PFSK-1 (cell line): ENCODE results near the gene FAM53B.

Experiments
- FOXP2 ChIP-seq: optimal IDR thresholded peaks from 2 replicates; pipeline ENCODE3; 2011; ENCODE audit warnings: borderline replicate concordance, control low read depth, inconsistent platforms; ENCODE audit not compliant: insufficient read depth; ENCODE audit errors: extremely low read length, extremely low read depth
- POLR2AphosphoS5 ChIP-seq: IDR thresholded peaks from 2 replicates; pipeline ENCODE4 v1.6.1; 2012; ENCODE audit warnings: low read depth, mild to moderate bottlenecking, control low read depth, low read length, moderate library complexity
- REST ChIP-seq, 2 experiments: IDR thresholded peaks; 2 replicates each; pipeline versions ENCODE4 v1.6.1 to v1.8.0; 2011 to 2012; ENCODE audit warnings: low read depth in 2 of 2, low read length in 2 of 2, control low read depth in 1 of 2, inconsistent platforms in 1 of 2, mild to moderate bottlenecking in 1 of 2, moderate library complexity in 1 of 2; ENCODE audit not compliant: insufficient read depth in 1 of 2
- SIN3A ChIP-seq: IDR thresholded peaks from 2 replicates; pipeline ENCODE4 v1.6.1; 2012; ENCODE audit warnings: mild to moderate bottlenecking, low read length, moderate library complexity, borderline replicate concordance; ENCODE audit not compliant: insufficient read depth
- TAF1 ChIP-seq: IDR thresholded peaks from 2 replicates; pipeline ENCODE4 v1.6.1; 2012; ENCODE audit warnings: low read length, control low read depth, borderline replicate concordance; ENCODE audit not compliant: insufficient read depth

Gene FAM53B

GRCh38 chr10:124708246-124708779 is 35.9 kb downstream of the FAM53B start:
- no peak for TF ChIP-seq SIN3A
- TF ChIP-seq POLR2AphosphoS5 = no peak
- TF ChIP-seq FOXP2 = no peak
- no peak for TF ChIP-seq TAF1
- TF ChIP-seq REST (IDR thresholded peaks at IDR 0.05; ENCODE audit: insufficient read depth in 1 of 2, low read depth in 2 of 2, low read length in 2 of 2) = no peak

GRCh38 chr10:124707551-124707950 is 36.6 kb downstream of the FAM53B start:
- no peak for TF ChIP-seq FOXP2
- TF ChIP-seq TAF1 = no peak
- no peak for TF ChIP-seq SIN3A
- no peak for TF ChIP-seq REST (IDR thresholded peaks at IDR 0.05; ENCODE audit: insufficient read depth in 1 of 2, low read depth in 2 of 2, low read length in 2 of 2)
- TF ChIP-seq POLR2AphosphoS5 = no peak

- TF ChIP-seq REST (IDR thresholded peaks at IDR 0.05; ENCODE audit: insufficient read depth in 1 of 2, low read depth in 2 of 2, low read length in 2 of 2) (no peak), POLR2AphosphoS5 (no peak), TAF1 (no peak), FOXP2 (no peak), SIN3A (no peak)
These were observed 37.1 kb downstream of the FAM53B start for GRCh38 chr10:124707144-124707467.

- TF ChIP-seq SIN3A (no peak), TAF1 (no peak), POLR2AphosphoS5 (no peak), REST (IDR thresholded peaks at IDR 0.05; ENCODE audit: insufficient read depth in 1 of 2, low read depth in 2 of 2, low read length in 2 of 2) (no peak), FOXP2 (no peak)
These were observed 37.6 kb downstream of the FAM53B start for GRCh38 chr10:124706462-124707143.

- TF ChIP-seq REST (IDR thresholded peaks at IDR 0.05; ENCODE audit: insufficient read depth in 1 of 2, low read depth in 2 of 2, low read length in 2 of 2) (no peak), POLR2AphosphoS5 (no peak), FOXP2 (no peak), TAF1 (no peak), SIN3A (no peak)
These were observed 38.2 kb downstream of the FAM53B start for GRCh38 chr10:124705817-124706461.
